HCT116 (cell line): ENCODE results near the gene BRMS1. TPM values are rescaled to one million over a fixed set of nuclear protein-coding genes. Genes with fewer than 3 reads are reported as not detected.

Experiments
- ATAC-seq: fragments of 200-7000 bp; cut with Tn5 transposase; 2 replicates; pipeline ENCODE4 v1.9.1; 2020; ENCODE audit warnings: mild to moderate bottlenecking, moderate library complexity
- BruUV-seq: library from RNA; stranded (reverse); fragments of 400-500 nt; replicated peaks from 2 replicates; lab custom pipeline; 2021; lab: Mats Ljungman, UMichigan
- CTCF ChIA-PET: fragments of 300-600 bp; sonication (Branson Sonifier 250); formaldehyde crosslinking; loops from one replicate; lab custom pipeline; 2021; ENCODE audit warnings: antibody characterized with exemption; lab: Charles Lee
- POLR2A ChIA-PET: fragments of 300-600, 350-600 bp; sonication (Branson Sonifier 250); formaldehyde crosslinking; loops from one replicate; lab custom pipeline; 2021; ENCODE audit warnings: antibody characterized with exemption; lab: Charles Lee
- RAD21 ChIA-PET, 2 experiments: fragments of 300-600 bp; sonication (Branson Sonifier 250); formaldehyde crosslinking; loops; one replicate each; lab custom pipeline; 2023; ENCODE audit warnings: low total read pairs in 2 of 2; ENCODE audit not compliant: uncharacterized antibody in 2 of 2, unreplicated experiment in 2 of 2, low non-redundant PET in 1 of 2; lab: Charles Lee
- DNase-seq: peaks from one replicate; pipeline ENCODE4 v3.0.0-alpha.2; 2010; ENCODE audit warnings: low read depth, low spot score
- H2AFZ ChIP-seq: fragments of 200-600 bp; shearing (Covaris generic), sonication (generic); 2 replicates; pipeline ENCODE4 v1.6.1; 2017; ENCODE audit warnings: low read depth, mixed run types, mixed read lengths, antibody characterized with exemption, low read length; ENCODE audit not compliant: poor library complexity, severe bottlenecking
- H3K27ac ChIP-seq: 2 replicates; pipeline ENCODE4 v1.5.1; 2012; ENCODE audit warnings: low read depth, low read length
- H3K27me3 ChIP-seq: fragments of 200-600 bp; sonication (generic); 2 replicates; pipeline ENCODE4 v1.6.1; 2016; ENCODE audit warnings: mixed run types, low read length, mixed read lengths; ENCODE audit not compliant: insufficient read depth
- H3K36me3 ChIP-seq, 2 experiments: fragments of 200-500 bp in 1 of 2; fragments of 200-600 bp in 1 of 2; sonication (Bioruptor generic) in 1 of 2; sonication (generic) in 1 of 2; 2 replicates each; pipeline versions ENCODE4 v1.5.1 to v1.6.1; 2014 to 2016; ENCODE audit warnings: low read length in 2 of 2, inconsistent platforms in 1 of 2, mixed read lengths in 1 of 2, mixed run types in 1 of 2; ENCODE audit not compliant: insufficient read depth in 2 of 2, control insufficient read depth in 1 of 2
- H3K4me1 ChIP-seq, 2 experiments: fragments of 200-600 bp in 1 of 2; sonication (generic) in 1 of 2; 2 replicates each; pipeline versions ENCODE4 v1.5.1 to v1.6.1; 2012 to 2017; ENCODE audit warnings: low read length in 2 of 2, inconsistent platforms in 1 of 2, mild to moderate bottlenecking in 1 of 2, mixed read lengths in 1 of 2, mixed run types in 1 of 2, moderate library complexity in 1 of 2; ENCODE audit not compliant: insufficient read depth in 2 of 2, control insufficient read depth in 1 of 2
- H3K4me2 ChIP-seq: fragments of 200-600 bp; sonication (generic); 2 replicates; pipeline ENCODE4 v1.6.1; 2017; ENCODE audit warnings: mixed run types, low read length, mixed read lengths
- H3K4me3 ChIP-seq, 2 experiments: fragments of 200-600 bp in 1 of 2; sonication (generic) in 1 of 2; replicated peaks in 1 of 2; 2 replicates each; pipeline ENCODE4 v1.5.1; 2011 to 2016; ENCODE audit warnings: low read length in 2 of 2, control low read depth in 1 of 2, low read depth in 1 of 2, mild to moderate bottlenecking in 1 of 2, mixed read lengths in 1 of 2, mixed run types in 1 of 2
- H3K79me2 ChIP-seq: fragments of 200-600 bp; sonication (generic); 2 replicates; pipeline ENCODE4 v1.6.1; 2017; ENCODE audit warnings: mild to moderate bottlenecking, mixed run types, low read length, moderate library complexity, mixed read lengths; ENCODE audit not compliant: insufficient read depth
- H3K9ac ChIP-seq: fragments of 200-600 bp; sonication (generic); 2 replicates; pipeline ENCODE4 v1.6.1; 2016; ENCODE audit warnings: low read length, mixed read lengths
- H3K9me2 ChIP-seq: fragments of 200-600 bp; sonication (generic), shearing (Covaris generic); 2 replicates; pipeline ENCODE4 v1.6.1; 2017; ENCODE audit warnings: mixed run types, mild to moderate bottlenecking, moderate library complexity; ENCODE audit not compliant: insufficient read depth
- H3K9me3 ChIP-seq, 2 experiments: fragments of 200-500 bp in 1 of 2; fragments of 200-600 bp in 1 of 2; sonication (Bioruptor generic) in 1 of 2; sonication (generic) in 1 of 2; 2 replicates each; pipeline ENCODE4 v1.6.1; 2014 to 2017; ENCODE audit warnings: low read length in 2 of 2, mixed read lengths in 2 of 2, inconsistent platforms in 1 of 2, low read depth in 1 of 2, mild to moderate bottlenecking in 1 of 2, mixed run types in 1 of 2, moderate library complexity in 1 of 2; ENCODE audit not compliant: control insufficient read depth in 1 of 2, insufficient read depth in 1 of 2
- H4K20me1 ChIP-seq: fragments of 200-600 bp; sonication (generic), shearing (Covaris generic); 2 replicates; pipeline ENCODE4 v1.6.1; 2017; ENCODE audit warnings: mixed run types, mild to moderate bottlenecking, moderate library complexity; ENCODE audit not compliant: insufficient read depth
- ATF3 ChIP-seq: IDR thresholded peaks from 2 replicates; pipeline ENCODE4 v1.6.1; 2012
- CTCF ChIP-seq, 3 experiments: fragments of 200-600 bp in 1 of 3; sonication (generic) in 1 of 3; IDR thresholded peaks in 2 of 3; conservative IDR thresholded peaks in 1 of 3; 2 replicates each; pipeline ENCODE4 v1.5.1; 2012 to 2017; ENCODE audit warnings: low read depth in 2 of 3, low read length in 2 of 3, antibody characterized with exemption in 1 of 3, borderline replicate concordance in 1 of 3, control low read depth in 1 of 3, mild to moderate bottlenecking in 1 of 3, mixed read lengths in 1 of 3, mixed run types in 1 of 3, moderate library complexity in 1 of 3; ENCODE audit not compliant: insufficient read depth in 1 of 3
- EZH2phosphoT487 ChIP-seq: fragments of 200-600 bp; IDR thresholded peaks from 2 replicates; pipeline ENCODE4 v1.6.1; 2018; ENCODE audit warnings: antibody characterized with exemption, borderline replicate concordance
- FOSL1 ChIP-seq: IDR thresholded peaks from 2 replicates; pipeline ENCODE4 v1.6.1; 2012; ENCODE audit warnings: low read depth
- POLR2A ChIP-seq: IDR thresholded peaks from 2 replicates; pipeline ENCODE4 v1.7.0; 2011; ENCODE audit warnings: borderline replicate concordance; ENCODE audit not compliant: insufficient read depth, insufficient read length; ENCODE audit errors: extremely low read depth
- POLR2AphosphoS5 ChIP-seq: IDR thresholded peaks from 2 replicates; pipeline ENCODE4 v1.6.1; 2011; ENCODE audit warnings: mild to moderate bottlenecking, low read depth, low read length, moderate library complexity
- RAD21 ChIP-seq: IDR thresholded peaks from 2 replicates; pipeline ENCODE4 v1.6.1; 2012; ENCODE audit warnings: low read depth, mild to moderate bottlenecking
- SIN3A ChIP-seq: IDR thresholded peaks from 2 replicates; pipeline ENCODE4 v1.6.1; 2012; ENCODE audit warnings: low read depth
- SRF ChIP-seq: IDR thresholded peaks from 2 replicates; pipeline ENCODE4 v1.6.1; 2012; ENCODE audit warnings: low read depth
- ZBTB33 ChIP-seq: IDR thresholded peaks from 2 replicates; pipeline ENCODE4 v1.6.1; 2011; ENCODE audit warnings: mild to moderate bottlenecking, low read length, moderate library complexity; ENCODE audit not compliant: insufficient replicate concordance; ENCODE audit errors: extremely low read depth
- ZFX ChIP-seq: fragments of 450-650 bp; IDR thresholded peaks from 2 replicates; pipeline ENCODE4 v1.6.1; 2017
- intact Hi-C: fragments of 100-400 bp; cut with micrococcal nuclease; formaldehyde crosslinking; loops from 2 replicates; pipeline ENCODE4 v1.10.0; 2022
- total RNA-seq: library from RNA; stranded (reverse); gene quantifications from one replicate; pipeline ENCODE4 v1.2.1, GENCODE V29; 2021; ENCODE audit not compliant: unreplicated experiment

The BRMS1 gene
- total RNA-seq, 1 experiment from 2014 or later: 42.1 TPM

DNA sequence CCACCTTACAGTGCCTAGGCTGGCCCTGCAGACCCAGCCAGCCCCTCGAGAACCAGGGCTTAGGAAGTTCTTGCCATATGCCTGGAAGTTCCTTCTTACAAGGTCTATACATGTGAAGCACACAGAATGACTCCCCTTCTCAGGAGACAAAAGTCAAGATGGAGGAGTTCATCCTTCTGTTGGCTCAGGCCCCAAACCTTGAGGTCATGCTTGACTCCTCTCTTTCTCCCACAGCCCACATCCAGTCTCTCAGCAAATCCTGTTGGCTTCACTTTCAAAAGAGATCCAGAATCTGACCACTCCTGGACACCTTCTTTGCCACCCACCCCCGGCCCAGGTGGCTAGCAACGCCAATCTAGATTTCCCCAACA, 26.3 kb downstream of the BRMS1 start (continued):
- no peak for TF ChIP-seq CTCF (IDR thresholded peaks at IDR 0.05 in 2 of 3, conservative IDR thresholded peaks at IDR 0.05 in 1 of 3; ENCODE audit: borderline replicate concordance in 1 of 3, insufficient read depth in 1 of 3, low read depth in 2 of 3, low read length in 2 of 3)
- no peak for TF ChIP-seq POLR2AphosphoS5
- TF ChIP-seq FOSL1: no peak
- no peak for TF ChIP-seq POLR2A
- TF ChIP-seq SRF: no peak
- no peak for TF ChIP-seq RAD21

DNA sequence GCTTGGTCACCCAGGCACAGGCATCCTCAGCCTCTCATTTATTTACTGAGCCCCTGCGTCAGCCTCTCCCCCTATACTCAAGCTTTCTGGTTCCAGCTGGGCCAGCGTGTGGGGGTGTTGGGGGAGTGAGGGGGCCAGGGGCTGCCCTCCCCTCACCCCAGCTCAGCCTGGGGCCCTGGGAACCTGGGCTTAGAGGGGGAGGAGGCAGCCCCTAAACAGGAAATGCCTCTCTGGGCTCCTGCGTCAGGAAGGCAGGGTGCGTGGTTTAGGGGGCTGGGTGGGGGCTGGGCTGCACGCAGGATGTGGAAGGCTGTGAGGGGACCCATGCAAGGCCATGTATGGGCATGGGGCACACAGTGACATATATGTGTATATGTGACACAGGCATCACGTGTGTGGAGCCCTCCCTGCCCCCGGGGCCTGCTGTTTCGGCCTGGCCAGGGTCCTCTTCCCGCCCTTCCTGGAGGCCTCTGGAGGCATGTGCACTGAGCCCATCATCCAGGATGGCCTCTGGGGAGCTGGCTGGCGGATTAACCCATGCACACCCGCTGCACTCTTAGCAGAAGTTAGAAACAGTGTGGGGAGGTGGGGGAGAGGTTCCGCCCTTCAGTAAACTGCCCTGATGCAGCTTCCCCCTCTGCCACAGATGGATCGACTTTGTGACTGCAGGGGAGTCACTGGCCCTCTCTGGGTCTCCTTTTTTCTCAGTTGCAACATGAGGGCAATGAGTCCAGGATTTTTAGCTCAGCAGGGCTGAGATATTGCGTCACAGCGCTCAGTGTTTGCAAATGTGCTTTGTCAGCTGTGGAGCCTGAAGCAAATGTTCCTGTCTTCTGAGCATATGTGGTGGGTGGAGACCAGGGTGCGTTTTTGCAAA, 26.9 kb downstream of the BRMS1 start:
- no peak overlapping the region for H3K4me3 ChIP-seq
- POLR2A ChIA-PET: no interaction called here

More for the DNA sequence above, 26.9 kb downstream of the BRMS1 start:
- Histone ChIP-seq H3K36me3 (no peaks in the 10 kb centered on the region), H3K27ac (no peak overlapping the region), H4K20me1 (no peaks in the 10 kb centered on the region), H3K4me2 (no peak overlapping the region), H3K9me3 (no peaks in the 10 kb centered on the region), H3K9ac (no peak overlapping the region), H3K9me2 (no peaks in the 10 kb centered on the region), H3K79me2 (no peaks in the 10 kb centered on the region), H2AFZ (no peak overlapping the region), H3K27me3 (no peaks in the 10 kb centered on the region), H3K4me1 (peaks cover 10 to 11% of the 10 kb centered on the region in 2 experiments)
- DNase-seq (no peak), ATAC-seq (no peak)
- RAD21 ChIA-PET: no interaction called here
- intact Hi-C loops: no loop called here
- TF ChIP-seq CTCF (IDR thresholded peaks at IDR 0.05 in 2 of 3, conservative IDR thresholded peaks at IDR 0.05 in 1 of 3; ENCODE audit: borderline replicate concordance in 1 of 3, insufficient read depth in 1 of 3, low read depth in 2 of 3, low read length in 2 of 3) (no peak), EZH2phosphoT487 (no peak), ZBTB33 (no peak), POLR2AphosphoS5 (no peak), RAD21 (no peak), SRF (no peak), ZFX (no peak), POLR2A (no peak), ATF3 (no peak), SIN3A (no peak)
- no TSS peak for BruUV-seq
- CTCF ChIA-PET: no interaction called here
